Measurements from ENCODE around the gene CD28. TPM values are rescaled to one million over a fixed set of nuclear protein-coding genes. Genes with fewer than 3 reads are reported as not detected.

CD28 gene
- polyA plus RNA-seq, 1 donor from 2014 or later, result not detected

DNA sequence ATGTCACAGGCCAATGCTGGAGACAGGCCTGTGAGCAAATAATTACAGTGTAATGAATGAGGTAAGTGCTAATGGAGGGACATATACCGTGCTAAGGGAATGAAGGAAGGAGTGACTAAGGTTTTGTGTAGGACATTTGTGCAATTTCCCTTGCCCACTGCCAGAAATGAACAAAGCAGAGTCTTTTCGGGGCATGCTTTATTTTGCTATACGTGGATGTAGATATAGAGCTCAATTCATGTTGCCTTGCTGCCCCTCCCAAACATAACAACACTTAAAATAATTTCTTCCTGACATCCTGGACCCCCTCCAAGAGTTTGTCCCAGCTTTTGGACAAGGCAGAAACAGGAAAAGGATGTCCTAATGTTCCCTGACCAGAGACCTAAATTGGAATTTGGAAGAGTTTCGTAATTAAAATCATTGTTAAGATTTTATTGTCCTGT lies 23.7 kb upstream of the CD28 start:
- Histone ChIP-seq H3K9me3 (ENCODE audit: low read length) (no peaks in the 10 kb centered on the region), H3K27me3 (ENCODE audit: insufficient read depth, low read depth, low read length) (no peaks in the 10 kb centered on the region), H4K20me1 (ENCODE audit: insufficient read depth) (no peaks in the 10 kb centered on the region), H3K9ac (ENCODE audit: low read length) (no peak overlapping the region), H2AFZ (ENCODE audit: low read depth, low read length) (no peak overlapping the region), H3F3A (ENCODE audit: insufficient read depth, low read length, poor library complexity, severe bottlenecking) (no peaks in the 10 kb centered on the region), H3K4me3 (ENCODE audit: low read length) (no peak overlapping the region), H3K27ac (ENCODE audit: low read length) (no peak overlapping the region), H3K9me2 (ENCODE audit: insufficient read depth, low read length) (no peaks in the 10 kb centered on the region), H3K4me2 (ENCODE audit: low read length) (no peak overlapping the region), H3K79me2 (replicated peaks; ENCODE audit: insufficient read depth, low read length) (no peaks in the 10 kb centered on the region), H3K36me3 (ENCODE audit: insufficient read depth, low read length) (no peaks in the 10 kb centered on the region)
- TF ChIP-seq RAD21 (conservative IDR thresholded peaks at IDR 0.05), result no peak
- TF ChIP-seq REST (IDR thresholded peaks at IDR 0.05; ENCODE audit: borderline replicate concordance), result no peak
- no peak for TF ChIP-seq EP300 (conservative IDR thresholded peaks at IDR 0.05; ENCODE audit: poor library complexity, severe bottlenecking)
- no peak for TF ChIP-seq TAF1 (IDR thresholded peaks at IDR 0.05; ENCODE audit: low read depth)
- TF ChIP-seq CTCF (IDR thresholded peaks at IDR 0.05; ENCODE audit: poor library complexity, severe bottlenecking), result no peak
- no peak for TF ChIP-seq POLR2AphosphoS5 (IDR thresholded peaks at IDR 0.05)
- no peak for TF ChIP-seq MXI1 (conservative IDR thresholded peaks at IDR 0.05; ENCODE audit: poor library complexity, severe bottlenecking)
- TF ChIP-seq SMC3 (conservative IDR thresholded peaks at IDR 0.05; ENCODE audit: poor library complexity), result no peak
- TF ChIP-seq EZH2 (IDR thresholded peaks at IDR 0.05; ENCODE audit: borderline replicate concordance, insufficient read depth, low read length, poor library complexity, severe bottlenecking), result no peak

DNA sequence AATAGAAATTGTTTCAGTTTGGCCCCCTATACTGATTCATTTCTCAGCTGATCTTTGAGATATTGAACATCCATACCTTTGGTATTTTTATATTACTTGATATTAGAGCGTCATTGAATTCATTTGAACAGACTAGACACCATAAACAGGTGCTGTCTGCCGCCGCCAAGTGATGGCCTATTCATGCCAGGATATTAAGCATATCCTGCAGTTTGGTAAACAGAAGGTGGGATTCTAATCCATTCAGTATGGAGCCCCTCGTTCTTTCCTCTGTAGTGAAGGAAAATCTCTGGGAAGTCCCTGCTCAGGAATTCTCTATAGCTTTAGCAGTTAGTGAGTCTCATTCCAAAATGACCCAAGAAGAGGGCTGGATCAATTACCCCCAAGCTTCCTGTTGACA lies 23.0 kb upstream of the CD28 start:
- no peaks in the 10 kb centered on the region for H3F3A ChIP-seq (ENCODE audit: insufficient read depth, low read length, poor library complexity, severe bottlenecking)
- no peaks in the 10 kb centered on the region for H3K36me3 ChIP-seq (ENCODE audit: insufficient read depth, low read length)
- H3K9me3 ChIP-seq (ENCODE audit: low read length), result no peaks in the 10 kb centered on the region
- no peak for TF ChIP-seq CTCF (IDR thresholded peaks at IDR 0.05; ENCODE audit: poor library complexity, severe bottlenecking)
- TF ChIP-seq POLR2AphosphoS5 (IDR thresholded peaks at IDR 0.05), result no peak
- no peak for TF ChIP-seq RAD21 (conservative IDR thresholded peaks at IDR 0.05)
- TF ChIP-seq EZH2 (IDR thresholded peaks at IDR 0.05; ENCODE audit: borderline replicate concordance, insufficient read depth, low read length, poor library complexity, severe bottlenecking), result no peak
- no peak for TF ChIP-seq SMC3 (conservative IDR thresholded peaks at IDR 0.05; ENCODE audit: poor library complexity)
- no peak for TF ChIP-seq EP300 (conservative IDR thresholded peaks at IDR 0.05; ENCODE audit: poor library complexity, severe bottlenecking)
- TF ChIP-seq MXI1 (conservative IDR thresholded peaks at IDR 0.05; ENCODE audit: poor library complexity, severe bottlenecking), result no peak
- TF ChIP-seq TAF1 (IDR thresholded peaks at IDR 0.05; ENCODE audit: low read depth), result no peak
- no peak for TF ChIP-seq REST (IDR thresholded peaks at IDR 0.05; ENCODE audit: borderline replicate concordance)
- H3K79me2 ChIP-seq (replicated peaks; ENCODE audit: insufficient read depth, low read length), result no peaks in the 10 kb centered on the region
- H3K9me2 ChIP-seq (ENCODE audit: insufficient read depth, low read length), result no peaks in the 10 kb centered on the region
- H3K9ac ChIP-seq (ENCODE audit: low read length), result no peak overlapping the region
- H3K27ac ChIP-seq (ENCODE audit: low read length), result no peak overlapping the region
- H4K20me1 ChIP-seq (ENCODE audit: insufficient read depth), result no peaks in the 10 kb centered on the region
- H2AFZ ChIP-seq (ENCODE audit: low read depth, low read length), result no peak overlapping the region
- H3K27me3 ChIP-seq (ENCODE audit: insufficient read depth, low read depth, low read length), result no peaks in the 10 kb centered on the region
- no peak overlapping the region for H3K4me2 ChIP-seq (ENCODE audit: low read length)
- no peak overlapping the region for H3K4me3 ChIP-seq (ENCODE audit: low read length)

All from neural cell (in vitro differentiated cells).